Adipose tissue (tissue), 3 donors: ENCODE results near the gene ATP10A. TPM values are rescaled to one million over a fixed set of nuclear protein-coding genes. Genes with fewer than 3 reads are reported as not detected.

Experiments
- H3K27ac ChIP-seq: one replicate; pipeline ENCODE4 v1.5.1; 2013; ENCODE audit warnings: low read depth, low read length
- WGBS, 3 donors: extraction: QIAGEN DNeasy Blood & Tissue Kit; methylation state at CpG; one replicate each; pipeline ENCODE4 v1.1.7; 2013; 5-methylcytosine and 5-hydroxymethylcytosine counted together
- polyA plus RNA-seq, 3 donors: library from polyadenylated mRNA; stranded (reverse); fragments of 200-250 nt; gene quantifications; one replicate each; pipeline ENCODE4 v1.2.3, GENCODE V29; 2013
- donor health status: healthy with polysubstance abuse.
- donor health status: Bipolar disorder and iron deficiency.
- donor health status: healthy.

Gene ATP10A
- polyA plus RNA-seq, 3 donors, result 1.0 to 2.8 (median 2.4) TPM

GRCh38 chr15:25844542-25844941 is 18.6 kb downstream of the ATP10A start:
- 73 to 95% (median 88%) methylated on average over 6 of the region's 6 CpGs for WGBS, 3 donors
- no peak overlapping the region for H3K27ac ChIP-seq

GRCh38 chr15:25844076-25844475 is 19.1 kb downstream of the ATP10A start:
- WGBS, 3 donors, result 80 to 94% (median 88%) methylated on average over 7 of the region's 7 CpGs
- H3K27ac ChIP-seq, result no peak overlapping the region

DNA sequence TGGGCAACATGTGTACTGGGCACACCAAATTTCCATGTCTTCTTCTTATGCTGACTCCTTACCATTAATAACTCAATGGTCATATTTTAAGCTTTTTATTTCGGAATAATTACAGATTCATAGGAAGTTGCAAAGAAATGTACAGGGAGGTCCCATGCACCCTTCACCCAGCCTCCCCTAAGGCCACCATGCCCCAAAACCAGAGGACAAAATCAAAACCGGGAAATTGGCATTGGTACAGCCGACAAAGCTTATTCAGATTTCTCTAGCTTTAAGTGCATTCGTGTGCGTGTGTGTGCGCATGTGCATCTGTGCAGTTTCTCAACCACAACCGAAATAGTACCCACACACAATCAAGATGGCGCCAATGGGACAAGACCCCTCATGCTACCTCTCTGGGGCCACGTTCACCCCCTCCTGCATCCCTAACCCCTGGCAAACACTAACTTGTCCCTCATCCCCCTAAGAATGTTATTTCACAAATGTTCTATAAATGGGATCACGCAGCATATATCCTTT is 23.4 kb downstream of the ATP10A start:
- 77 to 87% (median 82%) methylated on average over 10 of the region's 10 CpGs for WGBS, 3 donors

DNA sequence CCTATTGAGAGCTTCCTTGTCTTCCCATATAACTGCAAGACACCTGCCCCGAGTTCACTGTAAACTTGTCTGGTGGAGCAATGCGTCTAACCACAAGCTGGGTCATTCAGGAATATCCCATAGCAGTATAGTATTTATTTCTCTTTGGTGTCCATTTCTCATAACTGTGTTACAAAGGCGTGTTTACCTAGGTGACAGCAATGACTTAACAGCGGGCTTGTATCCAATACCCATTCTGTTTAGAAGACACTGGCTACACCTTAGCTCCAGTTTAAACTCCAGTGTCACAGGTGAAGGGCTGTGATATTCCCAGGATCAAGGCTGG is 24.3 kb downstream of the ATP10A start:
- no peak overlapping the region for H3K27ac ChIP-seq
- WGBS, 3 donors, result 31 to 67% (median 52%) methylated on average over 4 of the region's 4 CpGs

More for the DNA sequence above, 23.4 kb downstream of the ATP10A start:
- H3K27ac ChIP-seq, result no peak overlapping the region

GRCh38 chr15:25838191-25838870 is 24.8 kb downstream of the ATP10A start:
- WGBS, 3 donors, result 43 to 54% (median 46%) methylated on average over 8 of the region's 8 CpGs

DNA sequence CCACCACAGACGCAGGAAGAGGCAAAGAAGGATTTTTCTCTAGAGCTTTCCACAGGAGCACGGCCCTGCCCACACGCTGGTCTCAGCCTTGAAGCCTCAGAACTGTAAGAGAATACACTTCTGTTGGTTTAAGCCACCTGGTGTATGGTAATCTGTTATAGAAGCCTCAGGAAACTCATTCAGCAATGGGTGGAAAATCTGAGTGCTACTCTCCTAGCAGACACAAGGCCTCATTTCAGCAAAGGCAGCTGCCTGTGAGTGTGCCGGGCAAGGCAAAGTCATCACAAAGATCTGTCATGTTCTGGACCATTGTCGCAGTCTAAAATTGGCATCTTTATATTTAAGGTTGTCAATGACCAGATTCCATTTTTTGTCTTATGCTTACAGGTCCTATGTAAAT is 31.0 kb downstream of the ATP10A start:
- H3K27ac ChIP-seq, result no peak overlapping the region
- WGBS, 3 donors, result 83 to 90% (median 89%) methylated on average over 5 of the region's 5 CpGs

More at GRCh38 chr15:25838191-25838870, 24.8 kb downstream of the ATP10A start:
- no peak overlapping the region for H3K27ac ChIP-seq

DNA sequence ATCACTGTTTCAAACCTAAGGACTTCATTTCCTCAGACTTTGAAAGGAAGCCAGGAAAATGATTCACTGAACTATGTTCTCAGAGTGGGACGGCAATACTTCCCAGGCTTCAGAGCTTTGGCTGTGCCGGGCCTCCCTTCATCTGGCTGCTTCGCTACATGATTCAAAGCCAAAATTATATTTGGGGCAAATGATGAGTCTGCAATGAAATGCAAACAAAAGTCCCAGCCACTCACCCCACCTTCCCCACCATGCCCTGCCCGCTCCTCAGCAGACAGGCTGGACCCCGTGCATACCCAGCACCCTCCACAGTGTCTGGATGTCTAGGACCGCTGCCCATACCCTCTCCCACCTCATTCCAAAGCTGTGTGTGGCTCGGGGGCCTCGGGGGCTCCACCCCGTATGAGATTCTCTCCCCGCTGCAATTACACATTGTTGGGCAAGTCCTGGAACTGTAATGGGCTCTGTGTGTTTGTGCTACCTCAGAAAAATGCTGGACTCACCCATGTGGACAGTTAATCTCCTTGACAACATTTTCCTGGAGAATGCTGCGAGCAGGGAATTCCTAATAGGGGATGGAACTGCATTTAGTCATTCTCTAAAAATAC is 32.2 kb downstream of the ATP10A start:
- H3K27ac ChIP-seq, result peak overlapping the region; percentile 17
- WGBS, 3 donors, result 45 to 62% (median 49%) methylated on average over 11 of the region's 11 CpGs

GRCh38 chr15:25829073-25829472 is 34.1 kb downstream of the ATP10A start:
- 79 to 86% (median 83%) methylated on average over 3 of the region's 3 CpGs for WGBS, 3 donors
- no peak overlapping the region for H3K27ac ChIP-seq

GRCh38 chr15:25825207-25825606 is 37.9 kb downstream of the ATP10A start:
- no peak overlapping the region for H3K27ac ChIP-seq

GRCh38 chr15:25824618-25825017 is 38.5 kb downstream of the ATP10A start:
- 62 to 77% (median 74%) methylated on average over 6 of the region's 6 CpGs for WGBS, 3 donors
- no peak overlapping the region for H3K27ac ChIP-seq

DNA sequence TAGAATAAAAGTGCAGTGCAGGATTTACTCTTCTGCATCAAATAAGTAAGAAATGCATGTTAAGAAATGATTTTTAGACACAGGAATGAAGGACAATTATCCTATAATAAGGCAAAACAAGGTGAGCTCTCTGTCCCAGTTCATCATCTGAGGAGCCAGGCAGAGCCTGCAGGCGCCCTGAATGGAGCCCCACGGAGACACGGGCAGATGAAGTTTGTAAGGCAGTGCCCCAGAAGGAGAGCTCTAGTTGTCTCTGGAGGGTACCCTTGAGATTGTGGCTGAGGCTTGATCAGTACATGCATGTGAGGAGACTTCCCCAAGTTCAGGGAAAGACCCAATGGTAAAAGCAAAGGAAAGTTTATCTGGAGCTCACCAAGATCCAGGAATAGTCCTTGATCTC is 50.3 kb downstream of the ATP10A start:
- 52 to 93% (median 87%) methylated on average over 3 of the region's 3 CpGs for WGBS, 3 donors
- H3K27ac ChIP-seq, result no peak overlapping the region

GRCh38 chr15:25812073-25812472 is 51.1 kb downstream of the ATP10A start:
- no peak overlapping the region for H3K27ac ChIP-seq
- 76 to 87% (median 85%) methylated on average over 4 of the region's 4 CpGs for WGBS, 3 donors

DNA sequence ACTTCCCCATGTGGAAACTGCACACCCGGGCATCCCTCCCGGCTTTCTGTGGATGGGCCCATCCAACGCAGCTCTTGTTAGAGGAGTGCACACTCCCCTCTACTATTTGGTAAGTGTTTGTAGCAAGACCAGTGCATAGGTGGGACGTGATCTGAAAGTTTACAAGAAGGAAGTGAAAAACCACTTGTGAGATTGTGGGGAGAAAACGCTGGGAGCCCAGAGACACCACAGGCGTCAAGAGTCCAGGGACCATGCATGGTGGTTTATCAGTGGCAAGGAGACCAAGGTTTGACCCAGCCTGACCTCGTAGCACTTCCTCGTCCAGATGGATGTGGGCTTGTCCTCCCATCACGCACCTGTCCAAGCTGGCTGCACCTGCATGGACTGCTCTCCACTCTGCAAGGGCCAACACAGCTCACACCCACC is 51.6 kb downstream of the ATP10A start:
- H3K27ac ChIP-seq, result no peak overlapping the region
- WGBS, 3 donors, result 71 to 73% (median 71%) methylated on average over 9 of the region's 9 CpGs

- no peak overlapping the region for H3K27ac ChIP-seq
- 31 to 71% (median 65%) methylated on average over 13 of the region's 13 CpGs for WGBS, 3 donors
Measured at GRCh38 chr15:25810631-25811091, 52.5 kb downstream of the ATP10A start.

DNA sequence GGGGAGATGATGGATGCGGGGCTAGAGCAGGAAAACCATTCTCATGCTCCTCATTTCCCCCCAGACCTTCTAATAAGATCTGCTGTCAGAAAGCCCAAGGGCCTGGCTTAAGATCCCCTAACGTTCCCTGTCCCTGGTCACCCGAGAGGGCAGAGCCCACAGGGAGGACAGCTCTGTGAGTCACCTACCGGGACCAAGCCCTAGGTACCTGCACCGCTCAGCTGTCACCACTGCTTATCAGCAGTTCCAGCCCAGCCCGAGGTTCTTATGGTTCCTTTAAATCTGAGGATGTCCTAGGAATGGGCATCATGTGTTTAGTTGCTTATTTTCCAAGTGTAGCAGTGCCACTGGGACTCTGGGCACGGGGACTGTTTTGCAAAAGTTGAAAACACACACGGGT is 53.0 kb downstream of the ATP10A start:
- H3K27ac ChIP-seq, result no peak overlapping the region
- 77 to 89% (median 81%) methylated on average over 8 of the region's 8 CpGs for WGBS, 3 donors

DNA sequence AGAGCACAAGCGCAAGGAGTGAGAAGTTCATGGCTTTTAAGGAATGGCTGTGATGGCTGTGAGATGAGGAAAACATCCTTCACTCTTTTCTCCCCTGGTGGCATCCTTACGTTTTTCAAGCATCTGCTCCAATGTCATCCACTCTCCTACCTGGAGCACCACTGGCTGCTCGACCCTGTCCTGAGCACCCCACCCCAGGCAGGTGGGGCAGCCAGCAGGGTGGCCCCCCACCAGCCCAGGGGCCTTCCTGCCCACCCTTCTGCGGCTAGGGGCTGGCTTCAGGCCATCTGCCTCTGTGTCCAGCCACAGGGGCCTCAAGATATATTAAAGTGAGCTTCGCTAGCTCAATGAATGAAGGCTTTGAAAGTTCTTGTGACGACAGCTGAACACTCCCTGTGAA is 56.1 kb downstream of the ATP10A start:
- WGBS, 3 donors, result 77 to 83% (median 81%) methylated on average over 6 of the region's 6 CpGs

GRCh38 chr15:25805031-25805430 is 58.1 kb downstream of the ATP10A start:
- 78 to 89% (median 86%) methylated on average over 12 of the region's 12 CpGs for WGBS, 3 donors
- H3K27ac ChIP-seq, result no peak overlapping the region

More for the DNA sequence above, 56.1 kb downstream of the ATP10A start:
- H3K27ac ChIP-seq, result no peak overlapping the region

- H3K27ac ChIP-seq, result no peak overlapping the region
- WGBS, 3 donors, result 65 to 91% (median 78%) methylated on average over 7 of the region's 7 CpGs
Measured at GRCh38 chr15:25804451-25804850, 58.7 kb downstream of the ATP10A start.

DNA sequence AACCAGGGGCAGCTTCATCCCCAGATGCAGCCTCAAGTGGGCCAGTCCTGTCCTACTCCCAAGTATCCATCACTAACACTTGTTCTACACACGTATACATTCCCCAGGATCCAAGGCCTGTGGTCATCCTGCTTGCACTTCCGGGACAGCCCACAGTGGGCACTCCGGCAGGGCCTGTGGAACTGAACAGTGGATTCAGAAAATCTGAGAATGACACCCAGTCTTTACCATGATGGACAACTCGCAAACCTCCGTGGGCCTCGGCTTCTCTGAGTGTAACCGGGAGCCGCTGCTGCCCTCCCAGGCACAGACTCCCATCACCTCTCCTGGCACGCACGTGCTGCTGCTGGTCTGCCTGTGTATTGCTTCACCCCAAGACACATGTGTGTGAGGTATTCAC is 59.6 kb downstream of the ATP10A start:
- no peak overlapping the region for H3K27ac ChIP-seq
- WGBS, 3 donors, result 83 to 96% (median 90%) methylated on average over 10 of the region's 10 CpGs

GRCh38 chr15:25803036-25803435 is 60.1 kb downstream of the ATP10A start:
- H3K27ac ChIP-seq, result no peak overlapping the region
- WGBS, 3 donors, result 85 to 96% (median 93%) methylated on average over 11 of the region's 11 CpGs
